GM23338 (cell line): ENCODE measurements around the gene RUNDC3A. TPM values are rescaled to one million over a fixed set of nuclear protein-coding genes. Genes with fewer than 3 reads are reported as not detected.

Source experiments
- ATAC-seq: fragments of 200-7000 bp; cut with Tn5 transposase; 3 replicates; pipeline ENCODE4 v1.9.1; 2020
- DNase-seq: peaks from one replicate; pipeline ENCODE4 v3.0.0-alpha.2; 2015; ENCODE audit warnings: low spot score
- H2AFZ ChIP-seq: fragments of 200-600 bp; sonication (generic); 2 replicates; pipeline ENCODE4 v1.8.0; 2016; ENCODE audit warnings: antibody characterized with exemption, mild to moderate bottlenecking, moderate library complexity
- H3F3A ChIP-seq: fragments of 200-600 bp; sonication (generic); replicated peaks from 2 replicates; pipeline ENCODE4 v1.8.0; 2017; ENCODE audit warnings: antibody characterized with exemption, mixed run types, low read depth
- H3K27ac ChIP-seq: fragments of 200-600 bp; sonication (generic); 2 replicates; pipeline ENCODE4 v1.6.1; 2016; ENCODE audit warnings: low read depth
- H3K27me3 ChIP-seq: fragments of 200-600 bp; sonication (generic); 2 replicates; pipeline ENCODE4 v1.8.0; 2016; ENCODE audit warnings: mild to moderate bottlenecking, mixed run types, moderate library complexity; ENCODE audit not compliant: insufficient read depth
- H3K36me3 ChIP-seq: fragments of 200-600 bp; sonication (generic); 2 replicates; pipeline ENCODE4 v1.8.0; 2016; ENCODE audit warnings: mild to moderate bottlenecking; ENCODE audit not compliant: insufficient read depth
- H3K4me1 ChIP-seq: fragments of 200-600 bp; sonication (generic); 2 replicates; pipeline ENCODE4 v1.8.0; 2016; ENCODE audit warnings: mild to moderate bottlenecking, moderate library complexity; ENCODE audit not compliant: insufficient read depth
- H3K4me2 ChIP-seq: fragments of 200-600 bp; sonication (generic); 2 replicates; pipeline ENCODE4 v1.7.1; 2017; ENCODE audit warnings: mixed run types
- H3K4me3 ChIP-seq: fragments of 200-600 bp; sonication (generic); 2 replicates; pipeline ENCODE4 v1.6.1; 2016; ENCODE audit warnings: mixed run types
- H3K79me2 ChIP-seq: fragments of 200-600 bp; sonication (generic); replicated peaks from 2 replicates; pipeline ENCODE4 v1.8.0; 2017; ENCODE audit warnings: mild to moderate bottlenecking; ENCODE audit not compliant: insufficient read depth
- H3K9me2 ChIP-seq: fragments of 200-600 bp; sonication (generic); 2 replicates; pipeline ENCODE4 v1.8.0; 2017; ENCODE audit not compliant: insufficient read depth
- H4K20me1 ChIP-seq: fragments of 200-600 bp; sonication (generic); replicated peaks from 2 replicates; pipeline ENCODE4 v1.8.0; 2017; ENCODE audit warnings: mild to moderate bottlenecking; ENCODE audit not compliant: insufficient read depth
- H3K27ac Mint-ChIP-seq: 2 replicates; pipeline ENCODE4 v1.8.0; 2020; ENCODE audit warnings: inconsistent platforms, mild to moderate bottlenecking, moderate library complexity, mixed read lengths
- H3K27me3 Mint-ChIP-seq: 3 replicates; pipeline ENCODE4 v1.8.0; 2022; ENCODE audit warnings: low read depth, mild to moderate bottlenecking, moderate library complexity, mixed read lengths, inconsistent platforms; ENCODE audit not compliant: insufficient read depth, poor library complexity
- H3K36me3 Mint-ChIP-seq: 3 replicates; pipeline ENCODE4 v1.8.0; 2021; ENCODE audit warnings: low read depth, mild to moderate bottlenecking, inconsistent platforms, moderate library complexity, mixed read lengths
- H3K4me1 Mint-ChIP-seq: 3 replicates; pipeline ENCODE4 v1.8.0; 2020; ENCODE audit warnings: mild to moderate bottlenecking, inconsistent platforms, mixed read lengths
- H3K4me3 Mint-ChIP-seq: 3 replicates; pipeline ENCODE4 v1.8.0; 2021; ENCODE audit warnings: moderate library complexity, mild to moderate bottlenecking, inconsistent platforms, mixed read lengths
- H3K9me3 Mint-ChIP-seq: 3 replicates; pipeline ENCODE4 v1.8.0; 2020; ENCODE audit warnings: moderate library complexity, mild to moderate bottlenecking, inconsistent platforms, mixed read lengths
- CREB1 ChIP-seq: fragments of 250-450 bp; sonication (Bioruptor Pico); IDR thresholded peaks from 2 replicates; pipeline ENCODE4 v1.5.0; 2020; ENCODE audit warnings: low read depth, mild to moderate bottlenecking, moderate library complexity
- EZH2 ChIP-seq: fragments of 200-600 bp; sonication (generic); IDR thresholded peaks from one replicate; pipeline ENCODE4 v1.8.0; 2017; ENCODE audit warnings: antibody characterized with exemption, mild to moderate bottlenecking, low read depth; ENCODE audit not compliant: unreplicated experiment
- EZH2phosphoT487 ChIP-seq: fragments of 200-600 bp; sonication (generic); IDR thresholded peaks from one replicate; pipeline ENCODE4 v1.8.1; 2018; ENCODE audit warnings: antibody characterized with exemption; ENCODE audit not compliant: unreplicated experiment
- JUNB ChIP-seq: IDR thresholded peaks from one replicate; pipeline ENCODE4 v1.6.1; 2016; ENCODE audit warnings: antibody characterized with exemption; ENCODE audit not compliant: unreplicated experiment
- NANOG ChIP-seq: IDR thresholded peaks from 2 replicates; pipeline ENCODE4 v1.6.1; 2016; ENCODE audit warnings: antibody characterized with exemption, borderline replicate concordance
- POLR2AphosphoS5 ChIP-seq: IDR thresholded peaks from 2 replicates; pipeline ENCODE4 v1.6.1; 2016; ENCODE audit warnings: antibody characterized with exemption, low read depth
- STAT1 ChIP-seq: IDR thresholded peaks from one replicate; pipeline ENCODE4 v1.6.1; 2016; ENCODE audit warnings: antibody characterized with exemption; ENCODE audit not compliant: unreplicated experiment
- ZNF114 ChIP-seq: fragments of 250-450 bp; sonication (Bioruptor Pico); IDR thresholded peaks from 2 replicates; pipeline ENCODE4 v1.5.0; 2020; ENCODE audit warnings: mild to moderate bottlenecking, moderate library complexity
- ZNF331 ChIP-seq: fragments of 250-450 bp; sonication (Bioruptor Pico); IDR thresholded peaks from 2 replicates; pipeline ENCODE4 v1.5.0; 2020; ENCODE audit warnings: low read depth, mild to moderate bottlenecking, moderate library complexity
- long read RNA-seq: library from polyadenylated mRNA; unstranded; transcript quantifications from one replicate; pipeline ENCODE4 v2.0.0, GENCODE V29; 2020; ENCODE audit not compliant: unreplicated experiment
- polyA plus RNA-seq: library from polyadenylated mRNA; unstranded; fragments of >200 nt; fragmentation: Nextera tagmentation; extraction: Ambion mirVana; gene quantifications from 2 replicates; pipeline ENCODE4 v1.2.1, GENCODE V29; 2016
- total RNA-seq: library from RNA; depleted of rRNA; stranded (reverse); fragments of >200 nt; shearing (Covaris generic); gene quantifications from 2 replicates; pipeline ENCODE4 v1.2.3, GENCODE V29; 2014; rRNA removed
- TF ChIP-seq, protein P1 (sequence below): IDR thresholded peaks from one replicate; pipeline ENCODE4 v1.6.1; 2018; ENCODE audit warnings: antibody characterized with exemption; ENCODE audit not compliant: unreplicated experiment
- TF ChIP-seq, protein P2 (sequence below), 2 experiments: fragments of 200-600 bp in 1 of 2; sonication (generic) in 1 of 2; conservative IDR thresholded peaks; 2 replicates each; pipeline versions ENCODE4 v1.5.1 to v1.6.1; 2016 to 2017; ENCODE audit warnings: antibody characterized with exemption in 2 of 2, low read depth in 2 of 2, mild to moderate bottlenecking in 2 of 2, moderate library complexity in 1 of 2

The RUNDC3A gene
- total RNA-seq (4.0 and 5.5 TPM in 2 replicates), polyA plus RNA-seq (3.7 and 6.3 TPM in 2 replicates)
- long read RNA-seq, partial matches to known transcripts, result 3 of 5 reads
- long read RNA-seq, other reads (novel, unspliced or antisense), result 0 of 5 reads

DNA sequence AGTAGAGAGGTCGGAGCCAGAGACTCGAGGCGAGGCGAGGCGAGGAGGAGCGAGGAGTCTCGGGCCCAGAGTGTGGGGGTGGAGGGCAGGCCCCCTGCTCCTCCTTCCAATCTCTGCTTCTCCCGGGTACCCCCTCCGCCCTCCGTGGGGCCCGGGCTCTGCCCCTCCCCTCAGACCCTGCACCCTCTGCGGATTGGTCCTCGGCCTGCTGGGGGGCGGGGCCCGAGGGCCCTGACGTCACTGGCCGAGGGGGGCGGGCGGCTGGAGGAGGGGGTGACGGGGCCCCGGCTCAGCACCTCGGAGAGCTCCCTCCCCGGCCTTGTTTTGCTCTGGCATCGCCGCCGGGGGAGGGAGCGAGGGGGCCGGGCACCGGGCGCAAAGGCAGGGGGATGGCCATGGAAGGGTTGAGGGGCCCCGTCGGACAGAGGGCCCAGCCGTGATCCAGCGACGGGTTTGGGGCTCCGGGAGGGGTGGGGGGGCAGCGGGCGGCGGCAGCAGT is at the start of gene RUNDC3A:
Gene RUNDC3A, plus strand, starts transcription at position 282 of the 499 bp plus-strand sequence. CDS start 232 bp downstream, outside the sequence.
- DNase-seq, result peak; percentile 94
- Mint-ChIP-seq H3K27ac (peak within 1 kb of the TSS; percentile 88), H3K9me3 (no peaks in the 10 kb centered on the region; the same call in 2 of the 3 replicates), H3K4me1 (peaks cover 45% of the 10 kb centered on the region), H3K4me3 (peak within 1 kb of the TSS; percentile 71), H3K36me3 (no peaks in the 10 kb centered on the region), H3K27me3 (peaks cover 23% of the 10 kb centered on the region)
- Histone ChIP-seq H3K27ac (peak within 1 kb of the TSS; percentile 92; the same call in 1 of the 2 replicates), H3K36me3 (no peaks in the 10 kb centered on the region), H3K4me1 (peaks cover 18% of the 10 kb centered on the region; the same call in 1 of the 2 replicates), H3K79me2 (no peaks in the 10 kb centered on the region), H3K27me3 (0 out of 2 replicates have a peak, but pooled peaks cover 4% of the 10 kb centered on the region), H3K4me2 (peak within 1 kb of the TSS; percentile 96), H4K20me1 (0 out of 2 replicates have a peak, but pooled peaks cover 3% of the 10 kb centered on the region), H2AFZ (peak within 1 kb of the TSS; percentile 95), H3K4me3 (peak within 1 kb of the TSS; percentile 79), H3K9me2 (no peaks in the 10 kb centered on the region), H3F3A (peaks cover 12% of the 10 kb centered on the region; the same call in 1 of the 2 replicates)
- peak; percentile 89 for ATAC-seq
- TF ChIP-seq, protein P1, sequence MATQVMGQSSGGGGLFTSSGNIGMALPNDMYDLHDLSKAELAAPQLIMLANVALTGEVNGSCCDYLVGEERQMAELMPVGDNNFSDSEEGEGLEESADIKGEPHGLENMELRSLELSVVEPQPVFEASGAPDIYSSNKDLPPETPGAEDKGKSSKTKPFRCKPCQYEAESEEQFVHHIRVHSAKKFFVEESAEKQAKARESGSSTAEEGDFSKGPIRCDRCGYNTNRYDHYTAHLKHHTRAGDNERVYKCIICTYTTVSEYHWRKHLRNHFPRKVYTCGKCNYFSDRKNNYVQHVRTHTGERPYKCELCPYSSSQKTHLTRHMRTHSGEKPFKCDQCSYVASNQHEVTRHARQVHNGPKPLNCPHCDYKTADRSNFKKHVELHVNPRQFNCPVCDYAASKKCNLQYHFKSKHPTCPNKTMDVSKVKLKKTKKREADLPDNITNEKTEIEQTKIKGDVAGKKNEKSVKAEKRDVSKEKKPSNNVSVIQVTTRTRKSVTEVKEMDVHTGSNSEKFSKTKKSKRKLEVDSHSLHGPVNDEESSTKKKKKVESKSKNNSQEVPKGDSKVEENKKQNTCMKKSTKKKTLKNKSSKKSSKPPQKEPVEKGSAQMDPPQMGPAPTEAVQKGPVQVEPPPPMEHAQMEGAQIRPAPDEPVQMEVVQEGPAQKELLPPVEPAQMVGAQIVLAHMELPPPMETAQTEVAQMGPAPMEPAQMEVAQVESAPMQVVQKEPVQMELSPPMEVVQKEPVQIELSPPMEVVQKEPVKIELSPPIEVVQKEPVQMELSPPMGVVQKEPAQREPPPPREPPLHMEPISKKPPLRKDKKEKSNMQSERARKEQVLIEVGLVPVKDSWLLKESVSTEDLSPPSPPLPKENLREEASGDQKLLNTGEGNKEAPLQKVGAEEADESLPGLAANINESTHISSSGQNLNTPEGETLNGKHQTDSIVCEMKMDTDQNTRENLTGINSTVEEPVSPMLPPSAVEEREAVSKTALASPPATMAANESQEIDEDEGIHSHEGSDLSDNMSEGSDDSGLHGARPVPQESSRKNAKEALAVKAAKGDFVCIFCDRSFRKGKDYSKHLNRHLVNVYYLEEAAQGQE, result peak; percentile 87
- TF ChIP-seq POLR2AphosphoS5 (peak; percentile 59), ZNF331 (no peak), ZNF114 (CRISPR knock-in tag) (no peak), NANOG (no peak), STAT1 (no peak), JUNB (no peak), EZH2 (no peak), EZH2phosphoT487 (no peak), CREB1 (CRISPR knock-in tag) (peak; percentile 96)
- TF ChIP-seq, protein P2, sequence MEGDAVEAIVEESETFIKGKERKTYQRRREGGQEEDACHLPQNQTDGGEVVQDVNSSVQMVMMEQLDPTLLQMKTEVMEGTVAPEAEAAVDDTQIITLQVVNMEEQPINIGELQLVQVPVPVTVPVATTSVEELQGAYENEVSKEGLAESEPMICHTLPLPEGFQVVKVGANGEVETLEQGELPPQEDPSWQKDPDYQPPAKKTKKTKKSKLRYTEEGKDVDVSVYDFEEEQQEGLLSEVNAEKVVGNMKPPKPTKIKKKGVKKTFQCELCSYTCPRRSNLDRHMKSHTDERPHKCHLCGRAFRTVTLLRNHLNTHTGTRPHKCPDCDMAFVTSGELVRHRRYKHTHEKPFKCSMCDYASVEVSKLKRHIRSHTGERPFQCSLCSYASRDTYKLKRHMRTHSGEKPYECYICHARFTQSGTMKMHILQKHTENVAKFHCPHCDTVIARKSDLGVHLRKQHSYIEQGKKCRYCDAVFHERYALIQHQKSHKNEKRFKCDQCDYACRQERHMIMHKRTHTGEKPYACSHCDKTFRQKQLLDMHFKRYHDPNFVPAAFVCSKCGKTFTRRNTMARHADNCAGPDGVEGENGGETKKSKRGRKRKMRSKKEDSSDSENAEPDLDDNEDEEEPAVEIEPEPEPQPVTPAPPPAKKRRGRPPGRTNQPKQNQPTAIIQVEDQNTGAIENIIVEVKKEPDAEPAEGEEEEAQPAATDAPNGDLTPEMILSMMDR (conservative IDR thresholded peaks at IDR 0.05; ENCODE audit: low read depth in 2 of 2), result no peak
